Neural cell (in vitro differentiated cells): ENCODE results near the gene PPP1R9B. TPM values are rescaled to one million over a fixed set of nuclear protein-coding genes. Genes with fewer than 3 reads are reported as not detected.

Experiments
- H2AFZ ChIP-seq: fragments of 200-600, 300-800 bp; sonication (generic), shearing (Covaris generic); 2 replicates; pipeline ENCODE4 v1.6.0; 2014; ENCODE audit warnings: low read depth, mild to moderate bottlenecking, antibody characterized with exemption, low read length, moderate library complexity
- H3F3A ChIP-seq: fragments of 200-600 bp; shearing (Covaris generic); 2 replicates; pipeline ENCODE4 v1.6.1; 2016; ENCODE audit warnings: mild to moderate bottlenecking, moderate library complexity, mixed read lengths, antibody characterized with exemption, low read length; ENCODE audit not compliant: insufficient read depth, poor library complexity, severe bottlenecking
- H3K27ac ChIP-seq: fragments of 200-600, 300-800 bp; sonication (generic), shearing (Covaris generic); 2 replicates; pipeline ENCODE4 v1.5.1; 2014; ENCODE audit warnings: mild to moderate bottlenecking, low read length, moderate library complexity
- H3K27me3 ChIP-seq: fragments of 300-800, 200-600 bp; sonication (generic), shearing (Covaris generic); 2 replicates; pipeline ENCODE4 v1.6.0; 2014; ENCODE audit warnings: mild to moderate bottlenecking, low read depth, low read length, moderate library complexity; ENCODE audit not compliant: insufficient read depth
- H3K36me3 ChIP-seq: fragments of 300-800, 200-600 bp; sonication (generic), shearing (Covaris generic); 2 replicates; pipeline ENCODE4 v1.5.1; 2014; ENCODE audit warnings: mild to moderate bottlenecking, antibody characterized with exemption, low read length, moderate library complexity; ENCODE audit not compliant: insufficient read depth
- H3K4me2 ChIP-seq: fragments of 300-800, 200-600 bp; sonication (generic), shearing (Covaris generic); 2 replicates; pipeline ENCODE4 v1.6.0; 2014; ENCODE audit warnings: mild to moderate bottlenecking, low read length
- H3K4me3 ChIP-seq: fragments of 300-800, 200-600 bp; sonication (generic), shearing (Covaris generic); 2 replicates; pipeline ENCODE4 v1.5.1; 2014; ENCODE audit warnings: mild to moderate bottlenecking, low read length, moderate library complexity
- H3K79me2 ChIP-seq: fragments of 200-600 bp; shearing (Covaris generic); replicated peaks from 2 replicates; pipeline ENCODE4 v1.6.0; 2014; ENCODE audit warnings: mild to moderate bottlenecking, low read length, moderate library complexity; ENCODE audit not compliant: insufficient read depth
- H3K9ac ChIP-seq: fragments of 300-800, 200-600 bp; sonication (generic), shearing (Covaris generic); 2 replicates; pipeline ENCODE4 v1.6.1; 2016; ENCODE audit warnings: mild to moderate bottlenecking, low read length, mixed read lengths
- H3K9me2 ChIP-seq: fragments of 200-600 bp; shearing (Covaris generic); 2 replicates; pipeline ENCODE4 v1.6.1; 2016; ENCODE audit warnings: mild to moderate bottlenecking, low read length, mixed read lengths; ENCODE audit not compliant: insufficient read depth
- H3K9me3 ChIP-seq: fragments of 200-600, 300-800 bp; sonication (generic), shearing (Covaris generic); 2 replicates; pipeline ENCODE4 v1.6.1; 2016; ENCODE audit warnings: mild to moderate bottlenecking, mixed run types, low read length, moderate library complexity, mixed read lengths
- H4K20me1 ChIP-seq: fragments of 200-600 bp; shearing (Covaris generic); 2 replicates; pipeline ENCODE4 v1.6.1; 2016; ENCODE audit warnings: mild to moderate bottlenecking, mixed run types; ENCODE audit not compliant: insufficient read depth
- CTCF ChIP-seq: fragments of 450-650 bp; IDR thresholded peaks from 2 replicates; pipeline ENCODE4 v1.5.1; 2014; ENCODE audit warnings: antibody characterized with exemption, mild to moderate bottlenecking, moderate library complexity; ENCODE audit not compliant: poor library complexity, severe bottlenecking
- EP300 ChIP-seq: fragments of 450-650 bp; conservative IDR thresholded peaks from 2 replicates; pipeline ENCODE4 v1.6.1; 2014; ENCODE audit warnings: antibody characterized with exemption, mild to moderate bottlenecking, moderate library complexity; ENCODE audit not compliant: poor library complexity, severe bottlenecking
- EZH2 ChIP-seq: fragments of 200-600, 300-800 bp; shearing (Covaris generic), sonication (generic); IDR thresholded peaks from 2 replicates; pipeline ENCODE4 v1.6.1; 2014; ENCODE audit warnings: antibody characterized with exemption, low read length, borderline replicate concordance, mild to moderate bottlenecking; ENCODE audit not compliant: insufficient read depth, poor library complexity, severe bottlenecking
- MXI1 ChIP-seq: fragments of 450-650 bp; conservative IDR thresholded peaks from 2 replicates; pipeline ENCODE4 v1.6.1; 2014; ENCODE audit warnings: antibody characterized with exemption, mild to moderate bottlenecking; ENCODE audit not compliant: poor library complexity, severe bottlenecking
- POLR2AphosphoS5 ChIP-seq: IDR thresholded peaks from 2 replicates; pipeline ENCODE4 v1.6.1; 2012
- RAD21 ChIP-seq: fragments of 450-650 bp; conservative IDR thresholded peaks from 2 replicates; pipeline ENCODE4 v1.6.1; 2014; ENCODE audit warnings: antibody characterized with exemption, mild to moderate bottlenecking, moderate library complexity
- REST ChIP-seq: IDR thresholded peaks from 2 replicates; pipeline ENCODE4 v1.6.1; 2012; ENCODE audit warnings: borderline replicate concordance
- SMC3 ChIP-seq: fragments of 450-650 bp; conservative IDR thresholded peaks from 2 replicates; pipeline ENCODE4 v1.6.1; 2014; ENCODE audit warnings: antibody characterized with exemption, mild to moderate bottlenecking, moderate library complexity; ENCODE audit not compliant: poor library complexity
- TAF1 ChIP-seq: IDR thresholded peaks from 2 replicates; pipeline ENCODE4 v1.6.1; 2012; ENCODE audit warnings: low read depth
- polyA plus RNA-seq: library from polyadenylated mRNA; depleted of rRNA; stranded (reverse); fragments of >200 nt; gene quantifications from 2 replicates; pipeline ENCODE4 v1.2.3, GENCODE V29; 2014

PPP1R9B gene
- polyA plus RNA-seq, 1 donor from 2014 or later: 29.2 TPM

GRCh38 chr17:50109785-50110184 lies 40.7 kb downstream of the PPP1R9B start:
- TF ChIP-seq CTCF: no peak
- TF ChIP-seq EZH2: no peak
- TF ChIP-seq TAF1: no peak
- Histone ChIP-seq H3K27me3 (no peaks in the 10 kb centered on the region), H3K9me2 (no peaks in the 10 kb centered on the region), H3K36me3 (peaks cover 7% of the 10 kb centered on the region), H3K9me3 (no peaks in the 10 kb centered on the region), H2AFZ (no peak overlapping the region), H3K9ac (no peak overlapping the region), H3F3A (no peaks in the 10 kb centered on the region), H3K4me3 (no peak overlapping the region), H3K4me2 (no peak overlapping the region), H3K27ac (no peak overlapping the region), H4K20me1 (no peaks in the 10 kb centered on the region), H3K79me2 (no peaks in the 10 kb centered on the region)

- Histone ChIP-seq H3K79me2 (no peaks in the 10 kb centered on the region), H3F3A (no peaks in the 10 kb centered on the region), H2AFZ (no peak overlapping the region), H3K36me3 (peaks cover 7% of the 10 kb centered on the region), H3K9me2 (no peaks in the 10 kb centered on the region), H3K9ac (no peak overlapping the region), H3K27me3 (no peaks in the 10 kb centered on the region), H4K20me1 (no peaks in the 10 kb centered on the region), H3K9me3 (no peaks in the 10 kb centered on the region), H3K27ac (no peak overlapping the region), H3K4me2 (no peak overlapping the region), H3K4me3 (no peak overlapping the region)
- TF ChIP-seq REST: no peak
- no peak for TF ChIP-seq EZH2
- no peak for TF ChIP-seq RAD21
- no peak for TF ChIP-seq EP300
- no peak for TF ChIP-seq TAF1
- no peak for TF ChIP-seq SMC3
Measured at GRCh38 chr17:50109207-50109606, 41.3 kb downstream of the PPP1R9B start.

GRCh38 chr17:50108556-50108955 lies 41.9 kb downstream of the PPP1R9B start:
- Histone ChIP-seq H3K9ac (no peak overlapping the region), H3K27ac (no peak overlapping the region), H4K20me1 (no peaks in the 10 kb centered on the region), H3K36me3 (peaks cover 7% of the 10 kb centered on the region), H3K9me2 (no peaks in the 10 kb centered on the region), H3K9me3 (no peaks in the 10 kb centered on the region), H3K4me3 (no peak overlapping the region), H3K4me2 (no peak overlapping the region), H3K27me3 (no peaks in the 10 kb centered on the region), H3K79me2 (no peaks in the 10 kb centered on the region), H2AFZ (no peak overlapping the region), H3F3A (no peaks in the 10 kb centered on the region)
- TF ChIP-seq EZH2 (no peak), REST (no peak), TAF1 (no peak), POLR2AphosphoS5 (no peak), MXI1 (no peak), EP300 (no peak), RAD21 (no peak), SMC3 (no peak), CTCF (no peak)
